ENCODE measurements around the gene ATP2C2.
"Not testable (repeated sequence)": the region's sequence is repeated elsewhere in the genome, so short reads cannot be mapped to it uniquely, and the experiment has no call there.

ATP2C2 gene

DNA sequence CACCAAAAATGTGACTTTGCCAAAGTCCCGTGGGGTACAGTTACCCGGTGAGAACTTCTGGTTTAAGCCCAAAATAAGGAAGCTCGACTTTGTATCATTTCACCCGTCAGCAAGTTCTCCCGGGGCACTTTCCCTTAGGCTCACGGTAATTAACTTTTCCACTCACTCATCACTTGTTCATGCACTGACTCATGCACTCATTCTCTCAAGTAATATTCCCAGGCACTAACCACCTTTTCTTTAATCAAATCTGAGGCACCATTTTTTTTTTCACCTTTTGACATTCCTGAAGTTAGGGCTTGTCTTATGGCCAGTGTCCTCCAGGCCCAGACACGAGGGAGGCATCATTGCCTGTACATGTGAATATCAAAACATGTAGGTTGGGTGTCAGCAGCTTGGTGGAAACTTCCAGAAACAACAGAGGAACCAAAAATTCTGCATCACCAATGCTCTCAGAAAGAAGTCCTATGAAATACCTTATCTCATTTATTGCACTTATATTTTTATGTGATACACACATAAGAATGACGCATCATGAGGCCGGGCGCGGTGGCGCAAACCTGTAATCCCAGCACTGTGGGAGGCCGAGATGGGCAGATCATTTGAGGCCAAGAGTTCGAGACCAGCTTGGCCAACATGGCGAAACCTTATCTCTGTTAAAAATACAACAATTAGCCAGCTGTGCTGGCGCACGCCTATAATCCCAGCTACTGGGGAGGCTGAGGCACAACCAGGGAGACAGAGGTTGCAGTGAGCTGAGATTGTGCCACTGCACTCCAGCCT lies 36.1 kb upstream of the ATP2C2 start:
- DNase-seq (ENCODE audit: low spot score) = no peak
- TF ChIP-seq, protein P1, sequence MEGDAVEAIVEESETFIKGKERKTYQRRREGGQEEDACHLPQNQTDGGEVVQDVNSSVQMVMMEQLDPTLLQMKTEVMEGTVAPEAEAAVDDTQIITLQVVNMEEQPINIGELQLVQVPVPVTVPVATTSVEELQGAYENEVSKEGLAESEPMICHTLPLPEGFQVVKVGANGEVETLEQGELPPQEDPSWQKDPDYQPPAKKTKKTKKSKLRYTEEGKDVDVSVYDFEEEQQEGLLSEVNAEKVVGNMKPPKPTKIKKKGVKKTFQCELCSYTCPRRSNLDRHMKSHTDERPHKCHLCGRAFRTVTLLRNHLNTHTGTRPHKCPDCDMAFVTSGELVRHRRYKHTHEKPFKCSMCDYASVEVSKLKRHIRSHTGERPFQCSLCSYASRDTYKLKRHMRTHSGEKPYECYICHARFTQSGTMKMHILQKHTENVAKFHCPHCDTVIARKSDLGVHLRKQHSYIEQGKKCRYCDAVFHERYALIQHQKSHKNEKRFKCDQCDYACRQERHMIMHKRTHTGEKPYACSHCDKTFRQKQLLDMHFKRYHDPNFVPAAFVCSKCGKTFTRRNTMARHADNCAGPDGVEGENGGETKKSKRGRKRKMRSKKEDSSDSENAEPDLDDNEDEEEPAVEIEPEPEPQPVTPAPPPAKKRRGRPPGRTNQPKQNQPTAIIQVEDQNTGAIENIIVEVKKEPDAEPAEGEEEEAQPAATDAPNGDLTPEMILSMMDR (IDR thresholded peaks at IDR 0.05; ENCODE audit: extremely low read depth, missing control alignments) = no peak

DNA sequence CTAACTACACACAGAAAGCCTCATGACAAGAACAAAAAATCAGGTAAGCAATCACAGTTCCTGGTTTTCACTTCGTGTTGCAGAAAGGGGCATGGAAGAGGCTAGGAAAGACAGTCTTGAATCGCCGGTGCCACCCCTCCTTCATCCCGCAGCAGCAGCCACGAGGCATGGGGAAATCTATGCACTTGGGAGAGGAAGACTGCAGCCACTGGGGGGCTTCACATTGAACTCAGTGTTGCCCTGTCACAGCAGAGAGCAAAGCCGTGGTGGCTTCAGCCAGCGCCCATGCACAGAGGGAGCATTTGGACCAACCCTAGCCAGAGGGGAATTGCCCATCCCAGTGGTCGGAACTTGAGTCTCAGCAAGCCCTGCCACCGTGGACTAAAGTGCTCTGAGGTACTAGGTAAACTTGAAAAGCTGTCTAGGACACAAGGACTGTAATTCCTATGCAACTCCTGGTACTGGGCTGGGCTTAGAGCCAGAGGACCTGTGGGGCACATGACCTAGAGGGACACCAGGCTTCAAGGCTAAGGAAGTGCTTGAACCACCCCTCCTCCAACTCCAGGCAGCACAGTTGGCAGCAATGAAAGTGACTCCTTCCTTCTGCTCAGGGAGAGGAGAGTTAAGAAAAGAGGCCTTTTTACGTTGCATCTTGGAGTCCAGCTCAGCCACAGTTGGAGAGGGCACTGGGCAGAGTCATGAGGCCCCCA lies 35.2 kb upstream of the ATP2C2 start:
- DNase-seq (ENCODE audit: low spot score) = no peak
- TF ChIP-seq, protein P1 (IDR thresholded peaks at IDR 0.05; ENCODE audit: extremely low read depth, missing control alignments) = no peak

DNA sequence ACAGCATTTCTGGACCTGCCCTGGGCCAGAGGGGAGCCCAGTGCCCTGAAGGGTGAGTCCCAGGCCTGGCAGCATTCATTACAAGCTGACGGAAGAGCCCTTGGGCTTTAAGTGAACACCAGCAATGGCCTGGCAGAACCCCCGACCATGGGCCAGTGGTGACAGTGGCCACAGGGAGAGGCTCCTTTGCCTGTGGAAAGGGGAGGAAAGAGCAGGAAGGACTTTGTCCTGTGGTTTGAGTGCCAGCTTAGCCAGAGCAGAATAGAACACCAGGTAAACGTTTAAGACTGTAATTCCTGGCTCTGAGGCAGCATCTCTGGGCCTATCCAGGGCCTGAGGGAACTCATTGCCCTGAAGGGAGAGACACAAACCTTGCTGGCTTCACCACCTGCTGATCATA lies 34.3 kb upstream of the ATP2C2 start:
- DNase-seq (ENCODE audit: low spot score) = no peak

DNA sequence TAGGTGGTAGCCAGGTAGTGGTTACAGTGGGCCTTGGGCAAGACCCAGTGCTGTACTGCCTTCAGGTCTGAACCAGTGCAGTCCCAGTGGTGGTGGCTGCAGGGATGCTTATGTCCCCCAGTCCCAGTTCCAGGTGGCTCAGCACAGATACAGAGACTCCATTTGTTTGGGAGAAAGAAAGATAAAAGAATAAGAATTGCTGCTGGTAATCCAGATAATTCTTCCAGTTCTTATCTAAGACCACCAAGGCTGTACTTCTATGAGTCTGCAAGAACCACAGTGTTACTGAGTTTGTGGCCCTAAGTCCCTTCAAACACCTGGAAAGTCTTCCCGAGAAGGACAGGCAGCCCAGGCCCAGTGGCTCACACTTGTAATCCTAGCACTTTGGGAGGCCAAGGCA lies 33.9 kb upstream of the ATP2C2 start:
- DNase-seq (ENCODE audit: low spot score) = no peak
- TF ChIP-seq, protein P1 (IDR thresholded peaks at IDR 0.05; ENCODE audit: extremely low read depth, missing control alignments) = no peak

More for the DNA sequence above, 34.3 kb upstream of the ATP2C2 start:
- TF ChIP-seq, protein P1 (IDR thresholded peaks at IDR 0.05; ENCODE audit: extremely low read depth, missing control alignments) = no peak

DNA sequence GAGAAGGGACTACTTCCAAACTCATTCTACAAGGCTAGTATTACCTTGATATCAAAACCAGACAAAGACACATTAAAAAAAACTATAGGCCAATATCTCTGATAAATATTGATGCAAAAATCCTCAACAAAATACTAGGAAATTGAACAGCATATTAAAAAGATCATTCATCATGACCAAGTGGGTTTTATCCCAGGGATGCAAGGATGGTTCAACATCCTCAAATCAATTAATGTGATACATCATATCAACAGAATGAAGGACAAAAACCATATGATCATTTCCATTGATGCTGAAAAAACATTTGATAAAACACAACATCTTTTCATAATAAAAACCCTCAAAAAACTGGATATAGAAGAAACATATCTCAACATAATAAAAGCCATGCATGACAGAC lies 31.1 kb upstream of the ATP2C2 start:
- DNase-seq (ENCODE audit: low spot score) = not testable (repeated sequence)

DNA sequence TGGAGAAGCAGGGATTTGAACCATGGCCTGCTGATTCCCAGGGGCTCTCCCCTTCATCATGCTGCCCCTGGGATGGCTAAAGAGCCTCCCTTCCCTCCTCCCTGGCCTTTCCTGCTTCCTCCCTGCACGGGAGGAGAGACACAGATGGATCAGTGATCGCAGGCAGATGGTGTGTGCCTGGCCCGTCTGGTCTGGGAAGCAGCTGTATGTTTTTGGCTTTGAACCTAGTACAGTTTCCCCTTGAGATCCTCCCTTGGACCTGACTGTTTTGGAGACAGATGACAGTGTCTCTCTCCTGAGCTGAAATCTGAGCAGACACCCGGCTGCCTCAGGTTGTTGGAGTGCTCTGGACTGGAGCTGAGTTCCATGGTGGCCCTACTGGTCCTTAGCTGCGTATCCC lies 29.0 kb upstream of the ATP2C2 start:
- no peak for DNase-seq (ENCODE audit: low spot score)
- TF ChIP-seq, protein P1 (IDR thresholded peaks at IDR 0.05; ENCODE audit: extremely low read depth, missing control alignments) = no peak

DNA sequence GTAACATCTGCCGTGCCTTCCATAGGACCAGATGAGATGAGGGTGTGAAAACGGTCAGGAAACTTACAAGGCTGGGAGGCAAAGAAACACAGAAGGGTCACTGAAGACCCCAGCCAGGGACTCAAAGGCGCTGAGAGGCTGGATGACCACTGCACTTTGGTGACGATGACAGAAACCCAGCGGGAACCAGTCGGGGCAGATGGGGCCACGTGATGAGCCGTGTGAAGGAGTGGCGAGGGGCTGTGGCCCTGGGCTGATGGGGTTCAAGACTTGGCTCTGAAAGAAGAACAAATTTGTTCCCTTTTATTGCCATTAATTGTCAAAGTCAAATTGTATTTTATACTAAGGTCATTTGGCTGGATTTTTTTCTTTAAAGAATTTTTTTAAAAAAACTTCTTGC lies 28.6 kb upstream of the ATP2C2 start:
- TF ChIP-seq, protein P1 (IDR thresholded peaks at IDR 0.05; ENCODE audit: extremely low read depth, missing control alignments) = no peak
- no peak for DNase-seq (ENCODE audit: low spot score)

Measured in GM20000 (cell line).